Upper lobe of right lung (tissue), 1 donor: ENCODE data around the gene MAP3K21. TPM values are rescaled to one million over a fixed set of nuclear protein-coding genes. Genes with fewer than 3 reads are reported as not detected.

Source experiments
- ATAC-seq: fragments of 200-7000 bp; cut with Tn5 transposase; one replicate; pipeline ENCODE4 v1.9.1; 2020; ENCODE audit warnings: mild to moderate bottlenecking, moderate library complexity
- DNase-seq: peaks from one replicate; pipeline ENCODE4 v3.0.0-alpha.2; 2020
- H3K27ac ChIP-seq: fragments of 200-600 bp; one replicate; pipeline ENCODE4 v1.8.0; 2022
- H3K27me3 ChIP-seq: fragments of 200-600 bp; one replicate; pipeline ENCODE4 v1.8.0; 2022; ENCODE audit warnings: mild to moderate bottlenecking
- H3K36me3 ChIP-seq: fragments of 200-600 bp; one replicate; pipeline ENCODE4 v1.8.0; 2022
- H3K4me1 ChIP-seq: fragments of 200-600 bp; one replicate; pipeline ENCODE4 v1.8.0; 2022
- H3K4me3 ChIP-seq: fragments of 200-600 bp; one replicate; pipeline ENCODE4 v1.8.0; 2022; ENCODE audit warnings: mild to moderate bottlenecking
- H3K9me3 ChIP-seq: fragments of 200-600 bp; one replicate; pipeline ENCODE4 v1.8.0; 2022
- CTCF ChIP-seq: fragments of 200-600 bp; IDR thresholded peaks from one replicate; pipeline ENCODE4 v1.8.0; 2022; ENCODE audit warnings: antibody characterized with exemption
- intact Hi-C: fragments of 100-400 bp; cut with DNase I; formaldehyde crosslinking; loops from one replicate; pipeline ENCODE4 v1.11.0; 2022
- total RNA-seq: library from RNA; stranded (reverse); fragmentation: NEBNext Ultra II Directional; extraction: Animal tissue kit (Norgen Biotek cat#: 25700); gene quantifications from one replicate; pipeline ENCODE4 v1.2.1, GENCODE V29; 2021
- donor health status: DM: no; HTN: yes; CAD: no; lungs with severe emphysema.

The MAP3K21 gene
- total RNA-seq, 1 donor from 2014 or later = 9.1 TPM

- TF ChIP-seq CTCF = no peak
- ATAC-seq (no peak), DNase-seq (no peak)
- intact Hi-C loops = no loop called here
- no peaks in the 10 kb centered on the region for H3K9me3 ChIP-seq
- H3K4me1 ChIP-seq = no peaks in the 10 kb centered on the region
- no peaks in the 10 kb centered on the region for H3K36me3 ChIP-seq
- no peak overlapping the region for H3K27ac ChIP-seq
- no peak overlapping the region for H3K4me3 ChIP-seq
- H3K27me3 ChIP-seq = no peaks in the 10 kb centered on the region
Measured at GRCh38 chr1:233289676-233290075, 37.8 kb upstream of the MAP3K21 start.

GRCh38 chr1:233290396-233291034, 37.0 kb upstream of the MAP3K21 start:
- H3K27me3 ChIP-seq = no peaks in the 10 kb centered on the region
- no peaks in the 10 kb centered on the region for H3K9me3 ChIP-seq
- DNase-seq (no peak), ATAC-seq (no peak)
- no peak for TF ChIP-seq CTCF
- no peaks in the 10 kb centered on the region for H3K36me3 ChIP-seq
- H3K4me1 ChIP-seq = peaks cover 5% of the 10 kb centered on the region
- H3K4me3 ChIP-seq = no peak overlapping the region
- intact Hi-C loops = no loop called here
- H3K27ac ChIP-seq = no peak overlapping the region

GRCh38 chr1:233293556-233294446, 33.7 kb upstream of the MAP3K21 start:
- Histone ChIP-seq H3K9me3 (no peaks in the 10 kb centered on the region), H3K27me3 (peaks cover 6% of the 10 kb centered on the region), H3K4me1 (peaks cover 5% of the 10 kb centered on the region), H3K27ac (no peak overlapping the region), H3K36me3 (no peaks in the 10 kb centered on the region), H3K4me3 (no peak overlapping the region)
- ATAC-seq = no peak
- intact Hi-C loops = no loop called here
- no peak for TF ChIP-seq CTCF
- no peak for DNase-seq

GRCh38 chr1:233294913-233295236, 32.6 kb upstream of the MAP3K21 start:
- DNase-seq (no peak), ATAC-seq (peak; percentile 45)
- H3K27me3 ChIP-seq = peaks cover 6% of the 10 kb centered on the region
- peaks cover 5% of the 10 kb centered on the region for H3K4me1 ChIP-seq
- no peak for TF ChIP-seq CTCF
- no peaks in the 10 kb centered on the region for H3K36me3 ChIP-seq
- H3K4me3 ChIP-seq = peak overlapping the region; percentile 59
- no peak overlapping the region for H3K27ac ChIP-seq
- intact Hi-C loops = no loop called here
- H3K9me3 ChIP-seq = no peaks in the 10 kb centered on the region

GRCh38 chr1:233295237-233295974, 32.1 kb upstream of the MAP3K21 start, which contains the start of gene PCNX2:
Gene PCNX2 (minus strand): TSS chr1:233295725. CDS start chr1:233295478, 247 bp downstream.
- DNase-seq (peak; percentile 81), ATAC-seq (peak; percentile 92)
- no peaks in the 10 kb centered on the region for H3K36me3 ChIP-seq
- no peaks in the 10 kb centered on the region for H3K9me3 ChIP-seq
- peaks cover 6% of the 10 kb centered on the region for H3K27me3 ChIP-seq
- peaks cover 5% of the 10 kb centered on the region for H3K4me1 ChIP-seq
- H3K4me3 ChIP-seq = peak within 1 kb of the TSS; percentile 59
- intact Hi-C loops = no loop called here
- H3K27ac ChIP-seq = no peak within 1 kb of the TSS
- no peak for TF ChIP-seq CTCF
